ENCODE results near the gene SRCIN1.
"Not testable (repeated sequence)": the region's sequence is repeated elsewhere in the genome, so short reads cannot be mapped to it uniquely, and the experiment has no call there.

Gene SRCIN1

DNA sequence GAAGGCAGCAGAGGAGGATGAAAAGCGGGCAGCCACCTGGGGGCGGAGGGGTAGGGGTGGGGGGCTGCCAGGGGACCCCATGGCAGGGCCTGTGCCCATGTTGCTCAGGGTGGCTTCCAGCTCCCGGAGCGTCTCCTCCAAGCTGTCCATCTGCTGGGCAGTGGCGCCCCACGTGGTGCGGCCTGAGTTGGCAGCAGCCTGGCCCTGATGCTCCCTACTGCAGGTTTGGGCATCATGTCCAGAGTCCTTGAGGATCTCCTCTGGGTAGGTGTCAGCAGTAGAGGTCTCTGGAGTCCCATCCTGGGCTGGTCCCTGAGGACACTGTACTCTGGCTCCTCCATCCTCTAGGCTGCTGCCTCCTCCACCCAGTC is 60.9 kb downstream of the SRCIN1 start:
- DNase-seq (ENCODE audit: low spot score): no peak

DNA sequence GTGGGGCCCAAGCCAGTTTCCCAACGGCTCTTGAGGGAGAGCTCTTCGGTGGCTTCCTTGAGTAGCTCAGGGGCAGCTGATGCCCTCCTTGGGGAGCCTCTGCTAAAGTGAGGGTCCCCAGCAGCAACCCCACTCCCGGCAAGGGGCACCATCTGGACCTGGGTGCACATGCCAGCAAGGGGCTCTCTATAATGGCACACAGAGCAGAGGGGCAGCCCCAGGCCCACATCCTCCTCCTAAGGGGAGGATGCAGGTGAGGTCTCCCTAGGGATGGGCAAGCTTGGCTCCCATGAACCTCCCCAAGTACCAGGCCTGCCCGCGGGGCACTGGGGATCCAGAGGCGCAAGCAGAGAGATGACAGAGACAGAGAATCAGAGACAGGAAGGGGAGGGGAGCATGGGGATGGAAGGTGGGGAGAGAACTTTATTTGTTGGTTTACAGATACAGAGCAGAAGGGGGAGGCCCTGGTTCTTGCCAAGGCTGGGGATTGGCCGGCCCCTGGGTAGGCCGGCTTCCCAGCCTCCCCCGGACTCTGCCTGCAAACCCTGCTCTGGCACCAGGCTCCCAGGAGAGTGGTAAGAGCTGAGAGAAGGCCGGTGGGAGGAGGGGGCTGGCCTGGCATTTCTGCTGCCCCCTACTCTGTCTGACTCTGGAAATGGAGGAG is 61.4 kb downstream of the SRCIN1 start:
- no peak for DNase-seq (ENCODE audit: low spot score)

DNA sequence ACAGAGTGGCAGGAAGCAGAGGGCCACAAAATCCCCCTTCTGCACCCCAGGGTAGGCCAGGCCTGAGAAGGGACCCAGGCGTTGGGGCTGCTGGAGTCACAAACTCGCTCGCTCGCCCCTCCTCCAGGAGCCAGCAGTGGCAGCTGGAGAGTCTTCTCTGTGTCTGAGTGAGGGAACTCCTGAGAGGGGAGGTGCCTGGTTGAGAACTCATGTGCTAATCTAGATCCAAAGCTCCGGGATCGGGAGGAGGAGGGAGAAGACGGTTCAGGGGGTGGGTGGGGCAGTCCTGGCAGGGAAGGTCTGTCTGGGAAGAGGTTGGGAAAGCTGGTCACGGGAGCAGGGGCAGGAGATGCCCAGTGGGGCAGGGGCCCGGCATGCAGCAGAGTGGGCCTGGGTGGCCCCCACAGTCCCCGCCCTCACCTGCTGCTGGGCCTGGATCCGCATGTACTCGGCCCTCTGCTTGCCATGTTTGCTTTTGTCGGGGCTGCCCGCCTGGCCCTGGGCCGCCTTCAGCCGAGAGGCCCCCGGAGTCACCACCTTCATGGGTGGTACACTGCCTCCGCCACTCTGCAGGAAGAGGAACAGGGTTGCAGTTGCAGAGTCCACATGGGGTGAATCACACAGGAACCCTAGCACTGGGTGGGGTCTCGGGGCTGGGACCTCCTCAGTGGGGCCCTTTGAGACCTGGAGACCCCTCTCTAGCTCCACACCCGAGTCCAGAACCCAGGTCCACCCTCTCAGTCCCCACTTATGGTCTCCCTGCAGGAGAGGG is 62.2 kb downstream of the SRCIN1 start:
- no peak for DNase-seq (ENCODE audit: low spot score)

- DNase-seq (ENCODE audit: low spot score): no peak
These were observed 63.5 kb downstream of the SRCIN1 start for GRCh38 chr17:38542286-38542685.

DNA sequence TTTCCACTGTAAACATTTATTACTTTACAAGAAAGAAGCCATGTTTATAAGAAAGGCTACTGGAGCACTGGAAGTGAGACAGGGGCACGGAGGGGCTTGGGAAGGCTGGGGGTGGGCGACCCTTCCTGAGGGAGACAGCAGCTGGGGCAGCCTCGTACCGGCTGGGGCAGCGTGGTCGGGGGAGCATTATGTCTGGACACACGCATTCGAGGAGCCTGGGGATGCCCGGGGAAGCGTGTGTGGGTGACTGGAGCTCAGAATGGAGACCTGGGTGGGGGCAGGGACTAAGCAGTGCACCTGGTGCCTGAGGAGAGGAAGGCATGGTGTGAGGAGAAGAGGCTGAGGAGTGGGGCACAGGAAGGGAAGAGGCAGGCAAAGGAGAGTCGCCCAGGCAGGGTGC is 64.5 kb downstream of the SRCIN1 start:
- no peak for DNase-seq (ENCODE audit: low spot score)

DNA sequence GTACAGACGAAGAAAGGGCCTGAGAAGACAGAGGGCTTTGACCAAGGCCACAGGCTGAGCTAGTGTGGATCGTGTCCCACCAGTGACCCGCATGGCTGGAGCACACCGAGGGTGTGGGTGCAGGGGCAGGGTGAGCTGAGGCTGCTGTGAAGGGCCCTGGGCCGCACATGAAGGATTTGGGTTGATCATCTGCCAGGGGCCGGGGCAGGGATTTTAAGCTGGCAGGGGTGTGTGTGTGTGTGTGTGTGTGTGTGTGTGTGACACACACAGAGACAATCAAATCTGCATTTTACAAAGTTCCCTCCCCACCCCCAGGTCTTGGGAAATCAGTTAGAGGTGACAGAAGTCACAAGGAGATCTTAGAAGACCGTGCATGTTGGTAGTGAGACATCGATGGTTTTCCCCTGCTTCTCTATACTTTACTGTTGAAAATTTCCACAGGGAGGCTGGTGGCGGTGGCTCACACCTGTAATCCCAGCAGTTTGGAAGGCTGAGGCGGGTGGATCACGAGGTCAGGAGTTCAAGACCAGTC is 65.2 kb downstream of the SRCIN1 start:
- no peak for DNase-seq (ENCODE audit: low spot score)

DNA sequence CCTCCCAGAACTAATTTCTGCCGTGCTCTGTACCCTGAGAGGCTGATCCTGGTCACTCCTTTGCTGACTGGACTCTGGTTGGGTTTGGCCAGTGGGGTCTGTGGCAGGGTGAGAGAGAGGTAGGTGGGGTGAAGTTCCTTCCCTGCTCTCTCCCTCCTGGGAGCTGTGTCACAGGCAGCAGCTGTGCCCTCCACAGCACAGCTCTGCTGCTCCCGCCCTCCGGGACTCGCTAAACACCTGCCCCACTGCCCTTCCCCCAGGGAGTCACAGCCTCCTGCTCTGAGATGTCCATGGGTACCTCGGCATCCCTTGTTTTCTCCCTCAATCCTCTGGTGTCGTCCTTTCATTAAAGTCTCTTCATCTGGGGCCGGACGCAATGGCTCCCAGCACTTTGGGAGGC is 66.4 kb downstream of the SRCIN1 start:
- DNase-seq (ENCODE audit: low spot score): no peak

GRCh38 chr17:38538906-38539305 is 66.8 kb downstream of the SRCIN1 start:
- no peak for DNase-seq (ENCODE audit: low spot score)

GRCh38 chr17:38536661-38537060 is 69.1 kb downstream of the SRCIN1 start:
- no peak for DNase-seq (ENCODE audit: low spot score)

DNA sequence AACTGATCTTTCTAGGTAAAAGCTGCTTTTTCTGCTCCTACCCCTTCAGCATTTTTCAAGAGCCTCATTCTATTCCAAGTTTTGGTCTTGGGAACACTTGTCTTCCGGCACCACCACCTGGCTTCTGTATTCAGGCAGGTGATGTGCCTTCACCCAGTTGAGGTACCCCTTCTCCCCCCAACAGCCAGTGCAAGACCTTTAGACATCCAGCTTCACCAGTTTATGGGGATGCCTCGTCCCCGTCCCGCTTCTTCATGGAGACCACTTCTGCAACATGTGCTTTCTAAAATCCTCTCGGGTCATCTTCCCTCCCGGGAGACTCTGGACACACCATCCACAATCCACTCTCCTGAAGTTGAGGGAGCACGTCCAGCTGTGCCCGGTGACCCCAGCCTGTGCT is 69.9 kb downstream of the SRCIN1 start:
- no peak for DNase-seq (ENCODE audit: low spot score)

DNA sequence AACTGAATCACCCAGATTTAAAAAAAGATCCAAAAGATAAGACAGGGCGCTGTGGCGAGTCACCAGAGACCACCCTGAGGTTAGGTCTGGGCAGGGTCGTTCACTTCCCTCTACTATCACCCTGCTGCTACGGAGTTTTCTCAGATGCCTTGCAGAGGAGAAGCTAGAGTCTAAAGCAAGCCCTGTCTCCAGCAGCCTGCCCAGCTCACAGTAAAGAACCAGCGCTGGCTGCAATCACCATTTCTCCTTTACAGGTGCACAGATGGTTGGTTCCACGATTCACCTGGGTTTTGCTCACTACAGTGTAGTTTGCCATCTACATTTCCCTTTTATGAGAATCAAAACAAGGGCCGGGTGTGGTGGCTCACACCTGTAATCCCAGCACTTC is 71.3 kb downstream of the SRCIN1 start:
- DNase-seq (ENCODE audit: low spot score): no peak

GRCh38 chr17:38533866-38534497 is 71.8 kb downstream of the SRCIN1 start:
- no peak for DNase-seq (ENCODE audit: low spot score)

GRCh38 chr17:38533241-38533640 is 72.5 kb downstream of the SRCIN1 start:
- DNase-seq (ENCODE audit: low spot score): no peak

DNA sequence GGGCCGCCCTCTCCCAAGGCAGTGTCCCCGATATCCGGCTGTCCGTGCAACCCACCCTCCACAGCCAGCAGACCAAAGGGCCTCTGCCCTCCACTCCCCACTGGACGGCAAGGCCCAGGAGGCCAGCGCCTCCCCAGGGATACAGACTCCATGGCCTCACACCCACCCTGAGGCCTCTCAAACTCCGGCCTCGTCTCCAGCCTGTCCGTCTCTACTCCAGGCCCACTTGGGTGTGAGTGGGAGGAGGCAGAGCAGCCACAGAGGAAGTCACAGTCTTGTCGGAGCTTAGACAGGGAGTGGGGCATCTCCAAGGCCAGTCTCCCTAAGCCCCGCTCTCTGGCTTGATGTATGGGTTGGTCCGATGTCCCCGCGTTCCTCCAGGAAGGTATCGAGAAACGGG is 73.3 kb downstream of the SRCIN1 start:
- DNase-seq (ENCODE audit: low spot score): no peak

- DNase-seq (ENCODE audit: low spot score): not testable (repeated sequence)
These were observed 74.0 kb downstream of the SRCIN1 start for GRCh38 chr17:38531761-38532160.

GRCh38 chr17:38530856-38531255 is 74.9 kb downstream of the SRCIN1 start:
- not testable (repeated sequence) for DNase-seq (ENCODE audit: low spot score)

- DNase-seq (ENCODE audit: low spot score): not testable (repeated sequence)
These were observed 77.6 kb downstream of the SRCIN1 start for GRCh38 chr17:38528141-38528540.

GRCh38 chr17:38526526-38526925 is 79.2 kb downstream of the SRCIN1 start:
- not testable (repeated sequence) for DNase-seq (ENCODE audit: low spot score)

DNA sequence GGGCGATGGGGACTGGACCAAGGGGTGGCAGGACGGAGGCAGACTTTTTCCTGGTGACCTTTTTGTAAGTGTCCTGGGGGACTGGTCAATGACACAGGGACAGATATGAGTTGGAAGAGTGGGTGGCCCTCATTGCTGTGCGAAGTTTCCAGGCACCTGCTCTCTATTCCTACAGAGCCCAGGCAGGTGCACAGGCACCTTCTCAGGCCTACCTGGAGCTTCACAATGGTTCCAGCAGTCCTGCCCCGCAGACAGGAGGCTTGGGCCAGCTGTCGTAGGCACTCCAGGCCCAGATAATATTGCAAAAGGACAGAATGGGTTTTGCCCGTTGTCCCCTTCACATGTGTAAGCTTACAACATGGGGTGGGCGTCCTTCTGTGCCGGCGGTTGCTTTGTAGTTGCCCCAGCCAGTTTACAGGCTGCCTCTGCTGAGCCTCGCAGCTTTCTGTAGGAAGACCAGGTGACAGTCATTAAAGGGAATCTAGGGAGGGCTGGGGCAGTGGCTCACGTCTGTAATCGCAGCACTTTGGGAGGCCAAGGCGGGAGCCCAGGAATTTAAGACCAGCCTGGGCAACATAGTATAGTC is 93.2 kb downstream of the SRCIN1 start:
- DNase-seq (ENCODE audit: low spot score): no peak

DNA sequence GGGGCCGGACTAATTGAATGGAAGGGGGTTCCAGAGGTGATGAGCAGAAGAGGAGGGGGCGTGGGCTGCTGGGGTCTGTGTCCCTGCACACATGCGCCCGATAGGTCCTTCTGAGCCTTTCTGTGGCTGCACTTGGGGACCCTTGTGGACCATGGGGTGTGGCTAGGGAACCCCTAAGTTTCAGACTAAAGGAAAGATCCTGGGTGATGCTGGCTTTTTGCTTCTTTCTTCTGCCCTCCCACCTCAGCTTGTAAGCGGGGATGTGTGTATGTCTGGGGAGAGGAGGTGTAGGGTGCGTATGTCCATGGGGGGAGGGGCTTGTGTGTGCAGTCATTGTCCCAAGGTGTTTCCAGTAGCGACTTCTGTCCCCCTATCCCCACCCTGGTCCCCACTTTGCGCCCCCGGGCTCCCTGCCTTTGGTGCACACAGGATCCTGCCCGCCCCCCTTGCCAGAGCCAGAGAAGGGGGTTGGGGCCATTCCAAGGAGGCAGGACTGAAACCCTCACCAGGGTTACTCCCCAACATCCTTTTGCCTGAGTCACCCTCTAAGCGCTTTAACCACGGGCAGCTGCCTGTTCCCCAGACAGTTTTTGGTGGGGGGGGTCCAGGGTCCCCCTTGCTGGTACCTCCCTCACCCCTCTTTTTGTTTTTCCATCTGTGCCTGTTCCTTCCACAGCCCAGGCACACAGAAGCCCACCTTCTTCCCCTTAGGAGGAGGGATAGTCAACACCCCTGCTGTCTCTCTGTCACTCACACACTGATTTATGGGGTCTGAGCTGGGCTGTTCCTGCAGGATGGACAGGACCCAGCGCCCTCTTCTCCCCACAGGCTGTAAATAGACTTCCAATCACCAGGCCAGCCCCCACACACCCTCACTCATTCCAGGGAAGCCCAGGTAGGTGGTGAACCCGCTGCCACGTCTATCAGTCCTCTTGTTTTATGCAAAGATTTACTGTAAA is 94.3 kb downstream of the SRCIN1 start:
- no peak for DNase-seq (ENCODE audit: low spot score)

GRCh38 chr17:38510421-38511149 is 95.2 kb downstream of the SRCIN1 start:
- DNase-seq (ENCODE audit: low spot score): no peak

Measured in hematopoietic multipotent progenitor cell treated with erythropoietin and hydrocortisone succinate and interleukin-3 and kit ligand, for 15 days (in vitro differentiated cells).